Caco-2 (cell line): Measurements from ENCODE around the gene PPP2R3B. TPM values are rescaled to one million over a fixed set of nuclear protein-coding genes. Genes with fewer than 3 reads are reported as not detected.

Experiments
- BruUV-seq: library from RNA; stranded (reverse); fragments of 400-500 nt; replicated peaks from 2 replicates; lab custom pipeline; 2021; lab: Mats Ljungman, UMichigan
- CTCF ChIA-PET: fragments of 300-600 bp; sonication (Branson Sonifier 250); formaldehyde crosslinking; loops from one replicate; lab custom pipeline; 2022; ENCODE audit warnings: antibody characterized with exemption; lab: Charles Lee
- POLR2A ChIA-PET: fragments of 300-600 bp; sonication (Branson Sonifier 250); formaldehyde crosslinking; loops from one replicate; lab custom pipeline; 2022; ENCODE audit warnings: antibody characterized with exemption; lab: Charles Lee
- DNase-seq, 2 experiments: peaks; one replicate each; pipeline versions ENCODE4 v3.0.0 to v3.0.0-alpha.2; 2020 to 2022
- H3K27me3 ChIP-seq: replicated peaks from 2 replicates; pipeline ENCODE4 v1.6.0; 2011; ENCODE audit warnings: low read length; ENCODE audit not compliant: control insufficient read depth, insufficient read depth
- H3K36me3 ChIP-seq: 2 replicates; pipeline ENCODE4 v1.5.1; 2011; ENCODE audit warnings: low read length; ENCODE audit not compliant: control insufficient read depth, insufficient read depth
- H3K4me1 ChIP-seq: fragments of 250-450 bp; sonication (Bioruptor Pico); 2 replicates; pipeline ENCODE4 v1.5.1; 2020; ENCODE audit warnings: mild to moderate bottlenecking
- H3K4me3 ChIP-seq: 2 replicates; pipeline ENCODE4 v1.5.1; 2011; ENCODE audit warnings: low read depth, mild to moderate bottlenecking, control low read depth, low read length
- H3K9me3 ChIP-seq: fragments of 250-450 bp; sonication (Bioruptor Pico); 2 replicates; pipeline ENCODE4 v1.5.1; 2020; ENCODE audit warnings: mild to moderate bottlenecking, moderate library complexity
- H3K27ac Mint-ChIP-seq: one replicate; pipeline ENCODE4 v1.8.0; 2022; ENCODE audit warnings: mixed read lengths; ENCODE audit not compliant: unreplicated experiment
- H3K27me3 Mint-ChIP-seq: one replicate; pipeline ENCODE4 v1.8.0; 2022; ENCODE audit warnings: mixed read lengths; ENCODE audit not compliant: insufficient read depth, unreplicated experiment
- H3K36me3 Mint-ChIP-seq: one replicate; pipeline ENCODE4 v1.8.0; 2022; ENCODE audit warnings: mild to moderate bottlenecking, mixed read lengths; ENCODE audit not compliant: insufficient read depth, unreplicated experiment
- H3K4me1 Mint-ChIP-seq: one replicate; pipeline ENCODE4 v1.8.0; 2022; ENCODE audit warnings: low read depth, mixed read lengths; ENCODE audit not compliant: unreplicated experiment
- H3K4me3 Mint-ChIP-seq: one replicate; pipeline ENCODE4 v1.8.0; 2022; ENCODE audit warnings: mild to moderate bottlenecking, moderate library complexity, mixed read lengths; ENCODE audit not compliant: unreplicated experiment
- H3K9me3 Mint-ChIP-seq: one replicate; pipeline ENCODE4 v1.8.0; 2022; ENCODE audit warnings: mixed read lengths; ENCODE audit not compliant: unreplicated experiment
- CTCF ChIP-seq, 2 experiments: fragments of 200-600 bp in 1 of 2; IDR thresholded peaks; 1 replicate in 1 of 2; 2 replicates in 1 of 2; pipeline versions ENCODE4 v1.5.1 to v1.8.0; 2011 to 2022; ENCODE audit warnings: antibody characterized with exemption in 1 of 2, control low read depth in 1 of 2, inconsistent platforms in 1 of 2, low read depth in 1 of 2, low read length in 1 of 2, mild to moderate bottlenecking in 1 of 2, moderate library complexity in 1 of 2; ENCODE audit not compliant: insufficient read depth in 1 of 2, severe bottlenecking in 1 of 2, unreplicated experiment in 1 of 2
- intact Hi-C: fragments of 100-400 bp; cut with micrococcal nuclease; formaldehyde crosslinking; loops from one replicate; pipeline ENCODE4 v1.10.0; 2022; ENCODE audit not compliant: unreplicated experiment
- total RNA-seq: library from RNA; stranded (reverse); gene quantifications from 2 replicates; pipeline ENCODE4 v1.2.3, GENCODE V29; 2022

The PPP2R3B gene
- total RNA-seq, 1 experiment from 2014 or later = 71.3 TPM

DNA sequence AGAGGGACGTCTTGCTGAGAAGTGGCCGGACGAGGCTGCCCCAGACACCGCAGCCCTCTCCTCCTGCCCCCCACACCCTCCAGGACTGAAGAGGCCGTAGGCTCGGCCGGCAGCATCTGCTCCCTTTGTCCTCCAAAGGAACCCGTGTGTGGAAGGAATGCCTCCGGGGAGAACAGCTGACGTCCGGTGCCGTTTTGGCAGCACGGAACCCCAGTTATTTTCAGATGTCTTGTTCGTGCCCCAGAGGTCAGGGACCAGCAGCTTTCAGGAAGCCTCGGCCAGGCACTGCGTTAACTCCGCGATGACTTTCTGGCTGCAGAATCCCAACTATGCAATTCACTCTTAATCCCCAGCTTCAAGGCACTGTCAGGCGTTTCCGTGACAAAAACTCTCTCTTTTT, 10.9 kb upstream of the PPP2R3B start:
- BruUV-seq = no TSS peak
- H3K27me3 ChIP-seq = no peaks in the 10 kb centered on the region
- no peak overlapping the region for H3K4me3 ChIP-seq
- ChIA-PET POLR2A (no interaction called here), CTCF (no interaction called here)
- H3K27ac Mint-ChIP-seq = no peak overlapping the region
- DNase-seq = no peak
- no peaks in the 10 kb centered on the region for H3K9me3 ChIP-seq
- intact Hi-C loops = no loop called here
- H3K36me3 Mint-ChIP-seq = no peaks in the 10 kb centered on the region
- no peaks in the 10 kb centered on the region for H3K27me3 Mint-ChIP-seq
- H3K4me1 ChIP-seq = no peaks in the 10 kb centered on the region
- no peaks in the 10 kb centered on the region for H3K9me3 Mint-ChIP-seq
- no peaks in the 10 kb centered on the region for H3K4me1 Mint-ChIP-seq
- TF ChIP-seq CTCF (IDR thresholded peaks at IDR 0.05; ENCODE audit: insufficient read depth in 1 of 2, low read depth in 1 of 2, low read length in 1 of 2, severe bottlenecking in 1 of 2, unreplicated experiment in 1 of 2) = no peak
- H3K4me3 Mint-ChIP-seq = no peak overlapping the region
- no peaks in the 10 kb centered on the region for H3K36me3 ChIP-seq

DNA sequence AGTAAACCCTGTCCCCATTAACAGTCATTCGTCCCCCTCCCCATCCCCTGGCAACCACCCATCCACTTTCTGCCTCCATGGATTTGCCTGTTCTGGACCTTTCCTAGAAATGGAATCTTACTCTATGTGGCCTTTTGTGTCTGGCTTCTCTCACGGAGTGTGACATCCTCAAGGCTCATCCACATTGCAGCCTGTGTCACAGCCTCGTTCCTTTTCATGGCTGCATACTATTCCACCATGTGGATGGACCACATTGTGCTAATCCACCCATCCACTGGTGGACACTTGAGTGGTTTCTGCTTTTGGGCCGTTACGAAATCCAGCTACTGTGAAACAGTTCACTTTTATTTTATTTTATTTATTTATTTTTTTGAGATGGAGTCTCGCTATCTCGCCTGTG, 8.1 kb upstream of the PPP2R3B start:
- intact Hi-C loops = no loop called here
- H3K27me3 Mint-ChIP-seq = no peaks in the 10 kb centered on the region
- CTCF ChIA-PET = no interaction called here
- no peak for DNase-seq
- no peak overlapping the region for H3K4me3 ChIP-seq
- H3K36me3 Mint-ChIP-seq = no peaks in the 10 kb centered on the region
- TF ChIP-seq CTCF (IDR thresholded peaks at IDR 0.05; ENCODE audit: insufficient read depth in 1 of 2, low read depth in 1 of 2, low read length in 1 of 2, severe bottlenecking in 1 of 2, unreplicated experiment in 1 of 2) = no peak
- no peaks in the 10 kb centered on the region for H3K9me3 Mint-ChIP-seq
- H3K9me3 ChIP-seq = no peaks in the 10 kb centered on the region
- H3K27ac Mint-ChIP-seq = no peak overlapping the region
- BruUV-seq = no TSS peak
- no peaks in the 10 kb centered on the region for H3K36me3 ChIP-seq
- H3K4me1 Mint-ChIP-seq = no peaks in the 10 kb centered on the region
- POLR2A ChIA-PET = no interaction called here
- H3K27me3 ChIP-seq = no peaks in the 10 kb centered on the region
- H3K4me3 Mint-ChIP-seq = no peak overlapping the region
- no peaks in the 10 kb centered on the region for H3K4me1 ChIP-seq

DNA sequence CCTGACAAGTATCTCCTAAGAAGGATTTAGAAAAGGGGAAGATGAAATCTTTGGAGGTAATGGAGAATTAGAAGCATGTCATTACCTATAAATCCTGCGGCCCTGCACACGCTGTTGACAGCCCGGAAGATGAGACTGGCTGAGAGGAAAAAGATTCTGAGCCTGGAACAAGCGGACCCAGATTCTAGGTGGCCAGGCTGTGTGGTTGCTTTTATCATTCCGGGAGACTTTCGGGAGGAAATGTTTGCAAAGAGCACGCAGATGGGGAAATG, 5.8 kb upstream of the PPP2R3B start:
- no peak overlapping the region for H3K4me3 Mint-ChIP-seq
- Histone ChIP-seq H3K4me1 (no peaks in the 10 kb centered on the region), H3K4me3 (no peak overlapping the region), H3K27me3 (no peaks in the 10 kb centered on the region), H3K36me3 (no peaks in the 10 kb centered on the region), H3K9me3 (no peaks in the 10 kb centered on the region)
- H3K36me3 Mint-ChIP-seq = peaks cover 2% of the 10 kb centered on the region
- ChIA-PET POLR2A (no interaction called here), CTCF (no interaction called here)
- H3K9me3 Mint-ChIP-seq = no peaks in the 10 kb centered on the region
- TF ChIP-seq CTCF (IDR thresholded peaks at IDR 0.05; ENCODE audit: insufficient read depth in 1 of 2, low read depth in 1 of 2, low read length in 1 of 2, severe bottlenecking in 1 of 2, unreplicated experiment in 1 of 2) = no peak
- intact Hi-C loops = no loop called here
- H3K4me1 Mint-ChIP-seq = no peaks in the 10 kb centered on the region
- no peak for DNase-seq
- no peak overlapping the region for H3K27ac Mint-ChIP-seq
- no peaks in the 10 kb centered on the region for H3K27me3 Mint-ChIP-seq
- no TSS peak for BruUV-seq
